Spleen (tissue), 7 donors: ENCODE results near the gene RAB43.

Experiments used
- CTCF ChIP-seq, 11 experiments: fragments of 200-600 bp in 7 of 11; fragments of 450-650 bp in 4 of 11; sonication (generic) in 4 of 11; IDR thresholded peaks in 8 of 11; conservative IDR thresholded peaks in 3 of 11; 1 replicate in 7 of 11; 2 replicates in 4 of 11; pipeline versions ENCODE4 v1.4.0 to v1.8.0; 2016 to 2021; ENCODE audit warnings: antibody characterized with exemption in 11 of 11, inconsistent platforms in 4 of 11, mild to moderate bottlenecking in 1 of 11
- POLR2A ChIP-seq, 3 donors: fragments of 450-650 bp; IDR thresholded peaks; one replicate each; pipeline ENCODE4 v1.5.1; 2017; ENCODE audit warnings: antibody characterized with exemption in 3 of 3, mild to moderate bottlenecking in 1 of 3
- POLR2AphosphoS5 ChIP-seq, 3 donors: sonication (generic); formaldehyde crosslinking; IDR thresholded peaks; one replicate each; pipeline ENCODE4 v1.5.1; 2017; ENCODE audit warnings: antibody characterized with exemption in 3 of 3
- donor health status: DM: no; HTN: no; CAD: no; lungs with moderate emphysema.
- donor health status: DM: no; HTN: no; CAD: no.
- donor health status: DM: no; HTN: no; CAD: no.

GRCh38 chr3:129162729-129163579, 41.4 kb upstream of the RAB43 start:
- peak in 1 of 11 experiments; percentile 22 for TF ChIP-seq CTCF (IDR thresholded peaks at IDR 0.05 in 8 of 11, conservative IDR thresholded peaks at IDR 0.05 in 3 of 11)
- TF ChIP-seq POLR2A (IDR thresholded peaks at IDR 0.05): no peak
- peak in 1 of 3 donors; percentile 44 for TF ChIP-seq POLR2AphosphoS5 (IDR thresholded peaks at IDR 0.05)
